ENCODE results near the gene ARMC10. TPM values are rescaled to one million over a fixed set of nuclear protein-coding genes. Genes with fewer than 3 reads are reported as not detected.

Gene ARMC10
- total RNA-seq, 2 donors from 2014 or later, result 46.3 to 48.9 TPM

DNA sequence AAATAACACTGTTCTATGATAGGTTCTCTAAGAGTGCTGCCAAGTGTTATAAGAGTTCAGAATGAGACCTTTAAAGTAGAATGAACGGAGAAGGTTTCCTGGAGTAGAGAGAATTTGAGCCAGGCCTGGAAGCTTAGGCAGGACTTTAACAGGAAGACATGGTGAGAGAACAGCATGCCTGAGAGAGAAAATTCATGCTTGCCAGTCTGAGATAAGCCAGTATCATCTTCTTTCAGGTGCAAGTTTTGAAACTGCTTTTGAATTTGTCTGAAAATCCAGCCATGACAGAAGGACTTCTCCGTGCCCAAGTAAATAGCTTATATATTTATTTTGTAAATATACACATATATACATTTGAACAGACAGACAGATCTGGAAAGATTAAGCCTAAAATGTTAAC is 22.1 kb downstream of the ARMC10 start:
- H3K4me1 ChIP-seq (ENCODE audit: control insufficient read depth, insufficient read depth, low read length), result no peaks in the 10 kb centered on the region
- peaks cover 61% of the 10 kb centered on the region for H3K36me3 ChIP-seq (ENCODE audit: control insufficient read depth, insufficient read depth, low read length)
- Mint-ChIP-seq H3K9me3 (no peaks in the 10 kb centered on the region), H3K4me1 (peaks cover 2% of the 10 kb centered on the region), H3K27ac (no peak overlapping the region), H3K27me3 (ENCODE audit: insufficient read depth) (no peaks in the 10 kb centered on the region), H3K36me3 (ENCODE audit: low read depth) (peaks cover 43% of the 10 kb centered on the region), H3K4me3 (no peak overlapping the region)
- no peak overlapping the region for H3K9ac ChIP-seq (ENCODE audit: extremely low read depth, low read length, poor library complexity, severe bottlenecking)
- WGBS, 2 experiments (ENCODE audit: insufficient coverage in 1 of 2, insufficient read length in 1 of 2), result 92 to 97% methylated on average over 1 of the region's 2 CpGs
- DNase-seq, result no peak
- no peak overlapping the region for H3K27ac ChIP-seq (ENCODE audit: low read depth, low read length)
- TF ChIP-seq, protein P1, sequence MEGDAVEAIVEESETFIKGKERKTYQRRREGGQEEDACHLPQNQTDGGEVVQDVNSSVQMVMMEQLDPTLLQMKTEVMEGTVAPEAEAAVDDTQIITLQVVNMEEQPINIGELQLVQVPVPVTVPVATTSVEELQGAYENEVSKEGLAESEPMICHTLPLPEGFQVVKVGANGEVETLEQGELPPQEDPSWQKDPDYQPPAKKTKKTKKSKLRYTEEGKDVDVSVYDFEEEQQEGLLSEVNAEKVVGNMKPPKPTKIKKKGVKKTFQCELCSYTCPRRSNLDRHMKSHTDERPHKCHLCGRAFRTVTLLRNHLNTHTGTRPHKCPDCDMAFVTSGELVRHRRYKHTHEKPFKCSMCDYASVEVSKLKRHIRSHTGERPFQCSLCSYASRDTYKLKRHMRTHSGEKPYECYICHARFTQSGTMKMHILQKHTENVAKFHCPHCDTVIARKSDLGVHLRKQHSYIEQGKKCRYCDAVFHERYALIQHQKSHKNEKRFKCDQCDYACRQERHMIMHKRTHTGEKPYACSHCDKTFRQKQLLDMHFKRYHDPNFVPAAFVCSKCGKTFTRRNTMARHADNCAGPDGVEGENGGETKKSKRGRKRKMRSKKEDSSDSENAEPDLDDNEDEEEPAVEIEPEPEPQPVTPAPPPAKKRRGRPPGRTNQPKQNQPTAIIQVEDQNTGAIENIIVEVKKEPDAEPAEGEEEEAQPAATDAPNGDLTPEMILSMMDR (conservative IDR thresholded peaks at IDR 0.05), result no peak
- peaks cover 4% of the 10 kb centered on the region for H3K9me3 ChIP-seq (ENCODE audit: control insufficient read depth, low read length)
- no peak overlapping the region for H3K4me3 ChIP-seq (ENCODE audit: low read length)
- H3K27me3 ChIP-seq (ENCODE audit: control insufficient read depth, insufficient read depth, low read length, poor library complexity, severe bottlenecking), result no peaks in the 10 kb centered on the region

DNA sequence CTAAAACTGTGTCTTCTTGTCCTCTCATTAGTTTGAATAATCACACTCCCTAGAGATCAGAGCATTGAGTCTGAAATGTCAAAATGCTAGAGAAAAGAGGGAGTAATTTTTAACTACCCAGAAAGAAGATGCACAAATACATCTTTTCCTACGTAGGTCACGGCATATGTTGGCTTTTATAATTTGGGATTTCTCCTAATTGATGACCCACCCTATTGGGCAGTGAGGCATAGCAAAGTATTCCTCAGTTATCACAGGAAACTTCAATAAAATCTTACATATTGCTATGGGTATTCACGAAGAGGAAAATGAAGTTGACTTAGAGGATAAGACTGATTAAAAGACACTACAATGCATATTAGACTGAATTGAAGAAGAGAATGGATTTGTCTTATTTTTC is 25.4 kb downstream of the ARMC10 start:
- 67% methylated on average over 3 of the region's 3 CpGs; no CpG with 5 or more reads in 1 of the 2 experiments for WGBS, 2 experiments (ENCODE audit: insufficient coverage in 1 of 2, insufficient read length in 1 of 2)
- H3K9ac ChIP-seq (ENCODE audit: extremely low read depth, low read length, poor library complexity, severe bottlenecking), result no peak overlapping the region
- H3K36me3 Mint-ChIP-seq (ENCODE audit: low read depth), result peaks cover 34% of the 10 kb centered on the region
- H3K4me1 Mint-ChIP-seq, result no peaks in the 10 kb centered on the region
- no peak overlapping the region for H3K27ac ChIP-seq (ENCODE audit: low read depth, low read length)
- H3K4me1 ChIP-seq (ENCODE audit: control insufficient read depth, insufficient read depth, low read length), result no peaks in the 10 kb centered on the region
- no peaks in the 10 kb centered on the region for H3K27me3 ChIP-seq (ENCODE audit: control insufficient read depth, insufficient read depth, low read length, poor library complexity, severe bottlenecking)
- H3K9me3 Mint-ChIP-seq, result no peaks in the 10 kb centered on the region
- no peak overlapping the region for H3K4me3 ChIP-seq (ENCODE audit: low read length)
- no peak for DNase-seq
- no peak overlapping the region for H3K4me3 Mint-ChIP-seq
- no peaks in the 10 kb centered on the region for H3K27me3 Mint-ChIP-seq (ENCODE audit: insufficient read depth)
- TF ChIP-seq, protein P1 (conservative IDR thresholded peaks at IDR 0.05), result no peak
- no peak overlapping the region for H3K27ac Mint-ChIP-seq
- H3K9me3 ChIP-seq (ENCODE audit: control insufficient read depth, low read length), result peaks cover under 1% of the 10 kb centered on the region
- H3K36me3 ChIP-seq (ENCODE audit: control insufficient read depth, insufficient read depth, low read length), result peaks cover 52% of the 10 kb centered on the region

DNA sequence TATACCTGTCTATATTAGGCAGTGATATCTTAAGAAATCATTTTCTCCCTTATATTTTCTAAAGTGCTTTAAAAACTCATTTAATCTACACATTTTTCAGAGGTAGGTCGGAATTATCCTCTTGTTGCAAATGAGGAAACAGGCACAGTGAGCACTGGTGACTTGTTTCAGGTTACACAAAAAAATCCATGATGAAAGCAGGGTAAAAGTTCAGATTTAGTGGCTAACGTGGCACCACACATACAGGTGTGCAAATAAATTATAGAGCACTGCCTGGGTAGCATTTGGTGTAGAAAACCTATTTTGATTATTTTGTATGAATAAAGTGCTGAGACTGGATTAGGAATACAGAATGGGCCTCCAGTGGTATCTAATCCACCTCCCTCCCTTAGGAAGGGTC is 26.6 kb downstream of the ARMC10 start:
- 0 to 50% methylated on average over 1 to 2 of the region's 2 CpGs for WGBS, 2 experiments (ENCODE audit: insufficient coverage in 1 of 2, insufficient read length in 1 of 2)
- Histone ChIP-seq H3K27ac (ENCODE audit: low read depth, low read length) (no peak overlapping the region), H3K27me3 (ENCODE audit: control insufficient read depth, insufficient read depth, low read length, poor library complexity, severe bottlenecking) (no peaks in the 10 kb centered on the region), H3K4me1 (ENCODE audit: control insufficient read depth, insufficient read depth, low read length) (peaks cover 6% of the 10 kb centered on the region), H3K4me3 (ENCODE audit: low read length) (no peak overlapping the region), H3K9me3 (ENCODE audit: control insufficient read depth, low read length) (no peaks in the 10 kb centered on the region), H3K9ac (ENCODE audit: extremely low read depth, low read length, poor library complexity, severe bottlenecking) (no peak overlapping the region), H3K36me3 (ENCODE audit: control insufficient read depth, insufficient read depth, low read length) (peaks cover 44% of the 10 kb centered on the region)
- no peak overlapping the region for H3K4me3 Mint-ChIP-seq
- H3K4me1 Mint-ChIP-seq, result peaks cover 8% of the 10 kb centered on the region
- no peak for DNase-seq
- H3K9me3 Mint-ChIP-seq, result no peaks in the 10 kb centered on the region
- H3K27ac Mint-ChIP-seq, result no peak overlapping the region
- TF ChIP-seq, protein P1 (conservative IDR thresholded peaks at IDR 0.05), result no peak
- peaks cover 27% of the 10 kb centered on the region for H3K36me3 Mint-ChIP-seq (ENCODE audit: low read depth)
- H3K27me3 Mint-ChIP-seq (ENCODE audit: insufficient read depth), result no peaks in the 10 kb centered on the region
